Mesenteric fat pad (tissue), 1 donor: ENCODE data around the gene FAM118A. TPM values are rescaled to one million over a fixed set of nuclear protein-coding genes. Genes with fewer than 3 reads are reported as not detected.
"Not testable (repeated sequence)": the region's sequence is repeated elsewhere in the genome, so short reads cannot be mapped to it uniquely, and the experiment has no call there.

Source experiments
- DNase-seq: peaks from one replicate; pipeline ENCODE4 v3.0.0-alpha.2; 2020; ENCODE audit warnings: low spot score
- total RNA-seq: library from RNA; stranded (reverse); fragmentation: NEBNext Ultra II Directional; extraction: Animal tissue kit (Norgen Biotek cat#: 25700); gene quantifications from one replicate; pipeline ENCODE4 v1.2.1, GENCODE V29; 2021
- donor health status: DM: yes; HTN: yes; CAD: no.

The FAM118A gene
- total RNA-seq, 1 donor from 2014 or later, result 22.2 TPM

DNA sequence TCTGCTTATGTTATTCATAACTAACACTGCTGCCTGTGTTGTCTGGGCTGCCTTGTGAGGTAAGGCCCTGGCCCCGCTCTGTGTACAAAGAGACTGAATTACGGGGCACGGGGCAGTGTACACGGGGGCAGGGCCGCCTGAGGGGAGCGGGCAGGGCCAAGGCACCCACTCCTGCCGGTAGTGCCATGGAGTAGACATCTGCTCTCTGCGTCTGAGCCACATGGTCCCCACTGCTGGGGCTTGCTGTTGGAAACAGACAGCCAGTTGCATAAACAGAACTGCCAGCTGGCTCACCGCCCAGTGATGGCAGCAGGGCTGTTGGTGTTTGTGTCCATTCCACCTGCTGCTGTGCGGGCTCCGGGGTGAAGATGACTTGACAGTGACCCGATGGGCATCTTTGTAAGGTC lies 19.8 kb downstream of the FAM118A start:
- no peak for DNase-seq

DNA sequence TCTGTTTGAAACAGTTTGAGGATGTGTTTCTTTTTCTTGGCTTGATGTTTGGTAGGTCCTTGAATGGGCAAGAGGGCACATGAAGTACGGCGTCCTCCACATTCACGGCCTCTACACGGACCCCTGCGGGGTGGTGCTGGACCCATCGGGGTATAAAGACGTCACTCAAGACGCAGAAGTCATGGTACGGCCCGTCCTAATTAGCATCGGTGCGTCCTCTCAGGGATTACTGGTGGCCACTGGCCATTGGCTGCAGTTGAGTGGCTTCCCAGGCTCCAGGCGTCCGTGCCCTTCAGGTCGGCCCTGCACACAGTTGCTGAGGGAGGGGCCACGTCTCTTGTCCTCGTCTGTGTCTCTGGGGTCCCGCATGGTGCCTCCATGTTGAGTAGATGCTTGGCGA lies 20.8 kb downstream of the FAM118A start:
- DNase-seq, result no peak

DNA sequence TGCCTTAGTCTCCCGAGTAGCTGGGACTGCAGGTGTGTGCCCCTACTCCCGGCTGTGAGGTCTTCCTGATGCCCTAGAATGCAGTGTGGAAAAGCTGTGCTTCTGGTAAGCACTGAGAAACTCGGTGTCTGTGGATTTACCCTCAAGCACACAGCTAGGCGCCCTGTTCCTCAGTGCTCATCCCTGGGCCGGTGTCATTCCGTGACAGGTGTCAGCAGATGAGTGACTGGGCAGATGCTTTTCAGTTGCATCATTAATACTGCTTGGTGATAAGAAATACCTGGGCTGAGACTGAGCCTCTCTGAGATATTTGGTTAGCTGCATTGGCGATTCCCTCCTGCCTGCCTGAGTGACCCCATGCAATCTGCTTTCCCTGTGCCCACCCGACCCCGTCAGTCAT lies 21.8 kb downstream of the FAM118A start:
- DNase-seq, result no peak

DNA sequence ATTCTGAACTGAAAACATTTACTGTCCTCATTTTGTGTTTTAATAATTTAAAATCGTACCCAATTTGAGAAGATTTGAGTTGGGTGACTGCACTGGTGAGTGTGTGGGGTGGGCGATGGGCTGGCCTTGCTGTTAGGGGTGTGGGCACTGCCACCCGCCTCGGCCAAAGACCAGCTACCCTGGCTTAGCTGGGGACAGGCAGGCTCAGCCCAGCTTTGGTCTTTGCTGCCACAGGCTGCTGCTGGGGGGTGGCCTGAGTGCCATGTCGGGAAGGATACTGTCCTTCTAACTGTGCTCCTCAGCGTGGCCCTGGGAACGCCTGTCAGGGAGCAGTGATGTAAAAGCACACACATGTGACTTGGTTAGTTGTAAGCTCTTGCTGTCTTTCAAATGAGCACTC lies 22.3 kb downstream of the FAM118A start:
- DNase-seq, result no peak

DNA sequence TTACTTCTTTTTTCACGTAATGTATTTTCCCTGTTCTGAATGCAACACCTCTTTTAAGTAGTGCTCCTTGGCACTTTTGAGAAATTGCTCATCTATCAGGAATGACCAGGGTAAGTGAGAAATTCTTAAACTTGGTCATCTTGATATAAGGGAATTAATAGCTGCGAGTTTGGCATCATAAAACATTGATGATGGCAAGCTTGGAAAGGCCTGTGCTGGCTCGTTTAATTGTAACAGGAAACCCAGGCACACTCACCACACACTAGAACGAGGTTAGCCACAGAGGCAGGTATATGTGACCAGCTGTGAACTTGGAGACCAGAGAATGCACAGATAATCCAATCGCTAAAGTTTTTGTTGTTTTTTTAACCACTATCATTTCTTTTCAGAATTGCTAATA lies 24.3 kb downstream of the FAM118A start:
- DNase-seq, result no peak

DNA sequence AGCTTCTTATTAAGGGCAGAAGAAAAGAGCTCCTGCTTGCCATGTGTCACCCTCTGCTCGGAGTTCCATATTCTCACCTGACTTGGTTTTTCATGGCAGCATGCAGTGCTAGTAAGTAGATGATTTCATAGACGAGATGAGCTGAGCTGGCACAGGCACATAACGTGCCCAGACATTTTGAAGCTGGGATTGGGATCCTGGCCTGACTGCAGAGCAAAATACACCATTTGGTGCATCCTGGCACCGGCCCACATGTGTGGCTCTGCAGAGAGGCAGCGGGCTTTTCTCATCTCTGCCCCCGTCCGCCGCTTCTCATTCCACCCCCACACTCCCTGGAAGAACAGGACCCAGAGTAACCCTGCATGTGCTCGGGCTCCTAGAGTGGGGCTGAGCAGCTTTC lies 24.8 kb downstream of the FAM118A start:
- no peak for DNase-seq

DNA sequence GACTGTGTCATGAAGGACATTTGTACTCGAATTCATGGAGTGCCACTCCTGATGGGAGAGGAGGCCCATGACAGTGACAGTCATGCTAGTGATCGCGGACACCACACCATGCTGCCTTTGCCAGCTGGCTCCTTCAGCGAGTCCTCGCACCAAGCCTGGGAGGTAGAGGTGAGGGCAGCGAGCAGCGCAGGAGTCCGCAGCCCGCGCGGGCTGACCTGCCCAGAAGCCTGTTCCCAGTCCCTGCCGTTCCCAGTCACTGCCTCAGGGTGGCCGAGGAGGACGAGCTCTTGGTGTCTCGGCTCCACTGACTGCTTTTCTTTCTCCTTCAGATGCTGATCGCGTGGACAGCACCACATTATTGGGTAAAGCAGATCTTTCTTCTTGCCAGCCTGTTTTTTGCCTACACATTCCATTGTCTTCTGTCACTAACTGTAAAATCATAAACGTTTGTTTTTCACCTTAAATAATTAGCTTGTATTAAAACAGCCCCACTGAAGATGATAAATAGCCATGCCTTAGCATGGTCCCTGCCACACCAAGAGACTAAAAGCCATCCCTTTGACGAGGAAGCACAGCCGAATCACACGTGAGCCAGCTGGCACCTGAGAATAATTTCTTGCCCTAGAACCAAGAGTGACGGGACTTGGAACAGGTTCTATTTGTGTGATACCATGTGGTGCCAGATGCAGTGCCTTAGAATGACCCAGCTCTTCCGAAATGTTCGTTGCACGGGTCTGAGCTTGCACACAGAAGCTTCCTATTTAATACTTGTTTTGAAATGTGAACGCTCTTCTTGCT lies 25.5 kb downstream of the FAM118A start:
- peak; percentile 77 for DNase-seq

DNA sequence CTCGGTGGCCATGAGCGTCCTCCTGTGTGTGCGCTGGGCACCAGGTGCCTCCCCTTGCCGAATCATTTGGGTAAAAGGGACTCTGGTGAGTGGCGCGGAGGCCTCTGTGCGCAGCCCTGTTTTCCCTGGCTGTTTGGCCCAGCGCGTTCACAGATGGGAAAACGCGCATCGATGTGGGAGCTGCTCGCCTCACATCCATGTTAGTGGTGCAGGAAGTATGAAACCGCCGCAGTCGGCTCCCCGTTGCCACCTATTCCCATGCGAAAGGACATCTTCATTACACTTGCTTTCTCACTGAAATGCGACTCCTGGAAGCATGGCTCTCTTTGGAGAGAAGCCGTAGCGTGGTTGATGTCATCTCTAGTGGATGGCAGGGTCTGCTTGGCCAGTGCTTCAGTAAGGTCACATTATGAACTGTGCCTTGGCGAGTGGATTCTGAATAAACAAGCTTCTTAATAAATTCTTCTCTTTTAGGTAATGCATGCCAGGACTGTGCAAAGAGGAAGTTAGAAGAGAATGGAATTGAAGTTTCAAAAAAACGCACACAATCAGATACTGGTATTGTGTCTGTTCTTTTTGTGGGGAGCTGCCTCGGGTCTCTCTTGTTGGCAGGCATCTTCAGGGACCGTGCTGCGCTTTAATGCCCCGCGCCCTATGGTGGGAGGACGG lies 26.3 kb downstream of the FAM118A start:
- peak; percentile 79 for DNase-seq

DNA sequence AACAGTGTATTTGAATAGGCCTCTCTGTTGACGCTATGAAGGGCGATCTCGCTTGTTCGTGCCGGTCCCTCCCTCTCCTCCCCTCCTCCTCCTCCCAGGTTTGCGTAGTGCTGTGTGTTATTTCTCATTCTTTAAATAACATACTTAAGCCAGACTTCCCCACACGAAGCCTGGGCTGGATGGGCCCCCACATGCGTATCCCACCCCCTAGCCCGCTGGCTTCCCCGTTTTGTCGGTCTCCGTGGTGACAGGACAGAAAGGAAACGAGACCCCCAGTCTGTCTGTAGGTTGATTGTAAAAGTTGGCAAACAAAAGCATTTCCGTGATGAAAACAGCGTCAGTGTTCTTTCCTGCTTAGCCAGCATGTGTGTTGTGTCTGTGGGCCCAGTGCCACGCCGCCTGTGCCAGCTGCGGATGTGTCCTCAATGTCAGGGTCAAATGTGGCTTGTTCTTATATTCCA lies 27.3 kb downstream of the FAM118A start:
- peak; percentile 87 for DNase-seq

DNA sequence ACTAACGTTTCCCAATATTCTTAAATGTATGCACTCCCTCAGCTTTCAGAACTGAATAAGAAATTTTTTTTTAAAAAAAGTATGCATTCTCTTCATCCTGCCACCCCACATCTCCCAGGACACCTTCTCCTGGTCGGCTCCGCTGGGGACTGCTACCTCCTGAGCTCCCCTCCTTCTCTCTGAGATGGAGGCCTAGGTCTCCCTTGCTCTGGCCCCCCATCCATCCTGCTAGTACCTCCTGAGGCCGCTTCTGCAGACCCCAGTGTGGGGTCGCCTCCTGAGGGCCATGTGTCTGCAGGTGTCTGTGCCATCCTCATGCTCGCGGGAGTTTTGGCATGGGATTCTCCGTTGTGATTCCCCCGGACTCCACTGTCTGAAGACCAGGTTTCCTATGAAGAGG lies 27.8 kb downstream of the FAM118A start:
- peak; percentile 22 for DNase-seq

DNA sequence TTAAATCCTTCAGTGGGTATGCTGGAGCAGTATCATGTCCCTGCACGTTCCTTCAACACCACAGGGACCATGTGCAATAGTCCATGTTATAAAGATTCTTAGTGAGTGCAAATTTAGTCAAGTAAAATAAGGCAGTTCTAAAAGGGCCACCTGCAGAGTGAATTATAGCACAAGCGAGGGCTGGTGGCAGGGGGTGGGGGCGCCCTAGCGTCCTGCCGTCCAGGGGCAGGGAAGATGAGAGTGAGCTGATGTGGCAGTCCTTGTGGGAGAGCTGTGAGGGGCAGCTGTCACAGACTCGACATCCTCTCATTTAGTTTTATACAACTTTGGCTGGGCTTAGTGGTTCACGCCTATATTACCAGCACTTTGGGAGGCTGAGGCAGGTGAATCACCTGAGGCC lies 29.1 kb downstream of the FAM118A start:
- DNase-seq, result no peak

DNA sequence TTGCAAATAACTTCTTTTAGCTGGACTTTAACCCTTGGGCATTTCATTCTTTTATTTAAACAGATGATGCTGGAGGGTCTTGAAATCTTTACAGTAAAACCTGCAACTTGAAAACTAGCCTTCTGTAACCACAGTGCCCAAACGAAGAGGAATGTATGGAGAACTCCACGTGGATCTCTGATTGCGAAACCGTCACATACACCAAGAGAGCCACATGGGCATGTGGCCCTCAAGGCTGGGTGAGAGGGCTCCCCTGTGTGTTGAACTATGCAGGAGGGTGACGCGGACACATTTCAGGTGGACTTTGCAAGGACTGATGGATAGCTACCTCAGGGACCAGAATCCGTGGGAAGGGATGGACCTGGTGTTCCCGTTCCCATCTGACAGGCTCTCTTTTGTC lies 30.6 kb downstream of the FAM118A start:
- no peak for DNase-seq

DNA sequence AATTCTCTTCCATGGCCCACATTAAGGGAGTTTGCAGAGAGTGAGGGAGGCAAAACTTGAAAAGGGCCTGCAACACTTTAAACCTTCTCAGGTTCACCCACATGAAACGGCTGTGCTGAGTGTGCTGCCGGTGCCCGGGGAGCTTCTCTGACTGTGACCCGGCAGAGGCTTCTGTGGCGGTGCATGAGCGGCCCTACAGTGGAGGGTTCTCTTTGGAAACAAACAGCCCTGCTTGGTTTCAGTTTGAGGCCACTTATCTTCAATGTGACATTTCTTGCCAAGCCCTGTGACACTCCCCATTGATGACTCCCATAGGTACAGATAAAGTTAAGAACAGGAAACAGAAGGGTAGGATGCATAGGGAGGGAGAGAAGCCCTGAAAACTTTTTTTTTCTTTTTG lies 31.8 kb downstream of the FAM118A start:
- no peak for DNase-seq

DNA sequence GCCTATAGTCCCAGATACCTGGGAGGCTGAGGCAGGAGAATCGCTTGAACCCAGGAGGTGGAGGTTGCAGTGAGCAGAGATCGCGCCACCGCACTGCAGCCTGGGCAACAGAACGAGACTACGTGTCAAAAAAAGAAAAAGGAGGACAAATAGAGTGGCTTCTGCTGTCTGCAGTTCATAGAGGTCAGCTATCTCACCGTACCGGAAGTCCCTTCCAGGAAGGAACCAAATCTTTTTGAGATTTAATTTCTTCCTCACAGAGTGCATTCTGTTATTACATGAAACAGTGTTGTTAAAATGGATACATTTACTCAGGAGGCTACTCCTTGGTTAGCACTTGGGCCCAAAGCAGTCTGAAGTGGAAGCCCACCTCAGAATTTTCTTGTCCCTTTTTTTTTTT lies 33.4 kb downstream of the FAM118A start:
- no peak for DNase-seq

DNA sequence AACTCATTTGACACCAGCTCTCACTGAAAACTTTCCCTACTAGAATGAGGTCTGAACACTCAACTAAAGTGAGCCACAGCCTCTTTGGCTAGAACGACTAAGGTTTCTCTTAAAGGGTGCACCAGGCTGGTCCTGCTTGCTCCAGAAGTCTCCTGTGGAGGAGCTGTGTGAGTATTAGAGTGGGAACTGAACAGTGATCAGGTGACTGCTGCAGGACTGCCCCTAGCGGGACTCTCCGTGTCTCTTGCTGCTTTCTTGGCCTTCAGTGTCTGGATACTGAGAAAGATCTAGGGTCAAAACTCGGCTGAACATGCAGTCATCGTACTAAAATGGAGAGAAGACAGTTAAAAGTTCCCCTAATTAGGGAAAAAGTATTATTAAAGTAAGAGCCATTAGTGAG lies 34.6 kb downstream of the FAM118A start:
- no peak for DNase-seq

DNA sequence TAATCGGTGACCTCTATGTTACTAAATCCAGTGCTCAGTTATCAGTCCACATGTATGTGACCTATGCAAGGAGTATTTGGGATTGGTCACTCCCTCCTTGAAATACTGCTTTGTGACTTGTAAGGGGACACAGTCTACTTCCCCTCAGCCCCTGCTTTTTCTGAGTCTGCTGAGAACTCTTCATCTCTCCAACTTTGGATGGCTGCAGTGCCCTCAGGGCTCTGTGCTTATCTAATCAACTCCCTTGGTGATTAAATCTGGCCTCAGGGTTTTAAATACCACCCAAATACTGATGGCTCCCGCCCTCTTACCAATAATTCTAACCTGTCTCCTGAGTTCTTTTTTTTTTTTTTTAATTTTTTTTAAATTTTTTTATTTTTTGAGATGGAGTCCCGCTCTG lies 40.2 kb downstream of the FAM118A start:
- DNase-seq, result no peak

DNA sequence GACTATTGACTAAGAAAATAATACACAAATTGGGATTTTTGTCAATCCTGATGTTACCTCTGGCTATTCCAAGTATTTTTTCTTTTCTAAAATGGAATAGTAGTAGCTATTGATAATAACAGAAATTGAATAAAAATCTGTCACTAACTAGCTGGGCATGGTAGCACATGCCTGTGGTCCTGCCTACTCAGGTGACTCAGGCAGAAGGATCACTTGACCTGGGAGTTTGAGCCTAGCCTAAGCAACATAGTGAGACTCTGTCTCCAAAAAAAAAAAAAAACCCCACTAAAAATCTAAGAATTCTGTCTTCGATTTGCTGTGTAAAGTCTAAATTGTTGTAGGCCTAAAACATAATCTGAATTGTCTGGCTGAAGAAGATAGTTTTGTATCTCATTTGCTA lies 42.2 kb downstream of the FAM118A start:
- DNase-seq, result no peak

DNA sequence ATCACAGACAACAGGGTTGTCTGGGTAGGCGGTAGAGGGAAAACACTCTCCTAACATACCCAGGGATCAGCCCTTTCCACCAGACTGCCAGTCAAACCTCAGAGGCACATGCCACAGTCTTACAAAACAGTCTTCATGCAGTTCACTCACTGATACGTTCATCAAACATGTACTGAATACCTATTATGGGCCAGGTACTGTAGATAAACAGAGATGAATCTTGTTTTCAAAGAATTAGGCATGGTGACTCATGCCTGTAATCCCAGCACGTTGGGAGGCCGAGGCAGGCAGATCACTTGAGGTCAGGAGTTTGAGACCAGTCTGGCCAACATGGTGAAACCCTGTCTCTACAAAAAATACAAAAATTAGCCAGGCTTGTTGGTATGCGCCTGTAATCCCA lies 43.0 kb downstream of the FAM118A start:
- DNase-seq, result not testable (repeated sequence)

DNA sequence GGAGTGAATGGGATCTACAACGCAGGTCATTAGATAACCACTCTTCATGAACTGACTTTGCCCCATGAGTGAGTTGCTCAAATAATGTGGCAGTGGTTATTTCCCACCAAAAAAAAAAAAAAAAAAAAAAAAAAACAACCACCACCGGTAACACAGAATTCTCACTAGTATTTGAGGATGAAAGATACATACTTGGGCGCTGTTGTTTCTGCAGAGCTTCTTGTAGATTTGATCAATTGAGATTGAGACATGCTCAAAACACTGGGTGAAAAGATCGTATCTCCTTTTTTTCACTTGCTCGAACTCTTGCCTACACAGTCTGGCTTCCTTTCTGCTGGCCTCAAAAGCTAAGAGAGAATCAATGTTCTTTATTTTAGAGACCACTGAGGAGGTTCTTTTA lies 44.1 kb downstream of the FAM118A start:
- no peak for DNase-seq

DNA sequence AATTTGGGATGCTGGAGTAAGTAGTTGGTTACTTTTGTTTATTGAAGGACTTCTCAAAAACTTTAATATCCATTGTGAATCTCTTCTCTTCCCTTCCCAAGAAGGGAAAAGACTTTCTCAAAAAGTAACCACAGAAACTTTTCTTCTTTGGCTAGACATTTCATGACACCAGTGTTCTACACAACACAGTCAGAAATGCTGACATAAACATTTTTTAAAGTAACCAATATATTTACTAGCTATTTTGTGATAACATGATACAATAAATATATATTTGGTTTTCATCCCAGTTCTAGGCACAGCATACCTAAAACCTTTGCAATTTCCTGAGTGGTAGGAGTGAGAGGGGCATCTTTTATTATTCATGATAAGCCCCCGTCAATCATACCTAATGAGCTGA lies 47.8 kb downstream of the FAM118A start:
- DNase-seq, result no peak

DNA sequence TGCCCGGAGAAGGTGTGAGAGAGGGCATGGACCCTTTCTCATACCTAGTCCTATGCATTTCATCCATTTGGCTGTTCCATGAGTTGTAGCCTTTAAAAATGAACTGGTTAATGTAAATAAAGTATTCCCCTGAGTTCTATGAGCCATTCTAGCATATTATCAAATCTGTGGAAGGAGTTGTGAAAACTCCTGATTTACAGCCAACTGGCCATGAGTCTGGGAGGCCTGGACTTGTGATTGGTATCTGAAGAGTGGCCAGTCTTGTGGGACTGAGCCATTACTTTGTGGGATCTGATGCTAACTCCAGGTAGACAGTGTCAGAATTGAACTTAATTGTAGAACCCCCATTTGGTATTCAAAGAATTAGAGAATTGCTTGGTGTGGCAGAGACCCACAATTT lies 48.4 kb downstream of the FAM118A start:
- no peak for DNase-seq

DNA sequence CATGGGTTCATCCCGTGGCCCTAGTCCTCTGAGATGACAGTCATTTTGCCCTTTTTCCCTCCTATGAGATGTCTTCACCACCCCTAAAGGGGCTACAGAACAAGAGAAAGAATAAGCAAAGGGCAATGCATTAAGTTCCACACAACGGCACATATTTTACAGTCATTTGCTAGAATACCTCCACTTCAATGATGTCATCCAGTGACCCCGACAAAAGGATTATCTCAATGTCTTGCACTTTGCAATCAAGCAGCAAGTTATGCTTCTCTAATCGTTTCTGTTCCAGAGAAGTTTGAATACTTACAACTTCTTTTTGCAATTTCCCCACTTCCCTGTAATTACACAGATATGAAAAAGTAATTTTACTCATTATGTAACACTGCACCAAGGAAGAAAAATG lies 49.9 kb downstream of the FAM118A start:
- no peak for DNase-seq

DNA sequence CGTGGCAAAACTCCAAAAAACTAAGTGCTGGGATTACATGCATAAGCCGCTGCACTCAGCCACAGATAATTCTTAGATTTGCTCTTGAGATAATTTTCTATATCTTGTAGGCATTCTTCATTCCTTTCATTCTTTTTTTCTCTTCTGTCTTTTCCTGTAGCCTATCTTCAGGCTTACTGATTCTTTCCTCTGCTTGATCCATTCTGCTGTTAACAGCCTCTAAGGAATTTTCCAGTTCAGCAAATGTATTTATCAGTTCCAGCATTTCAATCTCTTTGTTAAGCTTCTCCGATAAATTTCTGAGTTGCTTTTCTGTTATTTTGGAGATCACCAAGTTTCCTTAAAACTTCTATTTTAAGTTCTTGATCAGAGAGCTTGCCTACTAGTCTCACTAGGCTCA lies 57.0 kb downstream of the FAM118A start:
- DNase-seq, result no peak
